GM21825 (cell line): ENCODE data around the gene C4BPA.

Experiments
- ATAC-seq: cut with Tn5 transposase; IDR thresholded peaks from one replicate; pipeline ENCODE4 v1.9.1; 2021; ENCODE audit warnings: mild to moderate bottlenecking, moderate library complexity; ENCODE audit not compliant: unreplicated experiment

The C4BPA gene

DNA sequence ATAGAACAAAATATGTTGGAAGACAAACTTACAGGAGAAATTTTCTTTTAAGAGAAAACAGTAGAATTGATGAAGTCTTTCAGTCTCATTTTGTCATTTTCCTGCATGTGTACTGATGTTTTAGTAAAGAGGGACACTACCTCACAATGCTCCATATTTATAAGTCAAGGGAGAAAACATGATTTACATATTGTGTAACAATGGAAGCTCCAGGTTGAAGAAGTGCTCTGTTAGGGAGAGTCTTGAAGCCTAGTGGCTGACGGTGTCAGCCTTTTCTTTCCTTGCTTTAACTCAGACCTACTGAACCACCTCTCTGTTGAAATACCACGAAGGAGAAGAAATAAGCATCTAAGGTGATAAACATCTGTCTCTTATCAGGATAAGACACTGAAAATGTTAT is 75.0 kb downstream of the C4BPA start:
- no peak for ATAC-seq

DNA sequence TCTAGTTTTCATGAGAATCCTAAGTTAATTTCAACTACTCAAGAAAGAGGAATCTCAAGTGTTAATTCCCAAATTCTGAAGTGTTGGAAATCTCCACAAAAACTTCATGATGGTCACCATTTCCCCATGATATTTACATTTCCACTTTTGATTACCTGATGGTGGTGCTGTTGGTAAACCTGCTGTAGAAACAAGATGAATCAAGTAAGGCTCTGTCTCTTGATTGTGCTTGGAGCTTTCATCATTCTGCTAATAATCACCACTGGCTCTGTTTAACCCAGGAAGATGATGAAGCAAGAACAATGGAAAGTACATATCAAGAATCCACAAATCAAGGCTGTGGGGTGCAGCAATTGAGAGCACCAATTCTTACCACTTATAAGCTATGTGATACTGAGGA is 77.8 kb downstream of the C4BPA start:
- no peak for ATAC-seq

DNA sequence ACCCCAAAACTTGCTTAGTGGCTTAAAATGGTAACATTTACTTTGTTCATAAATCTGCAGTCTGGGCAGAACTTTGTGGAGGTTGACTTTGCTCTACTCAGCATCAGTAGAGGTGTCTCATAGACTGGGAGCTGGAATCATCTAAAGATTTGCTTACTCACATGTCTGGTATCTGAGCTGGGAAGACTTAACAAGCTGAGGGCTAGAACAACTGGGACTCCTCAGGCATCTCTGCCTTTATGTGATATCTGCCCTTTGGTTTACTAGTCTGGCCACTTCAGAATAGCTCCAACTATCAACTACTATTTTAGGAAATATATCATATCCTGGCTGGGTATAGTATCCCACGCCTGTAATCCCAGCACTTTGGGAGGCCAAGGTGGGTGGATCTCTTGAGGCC is 82.5 kb downstream of the C4BPA start:
- ATAC-seq = no peak

DNA sequence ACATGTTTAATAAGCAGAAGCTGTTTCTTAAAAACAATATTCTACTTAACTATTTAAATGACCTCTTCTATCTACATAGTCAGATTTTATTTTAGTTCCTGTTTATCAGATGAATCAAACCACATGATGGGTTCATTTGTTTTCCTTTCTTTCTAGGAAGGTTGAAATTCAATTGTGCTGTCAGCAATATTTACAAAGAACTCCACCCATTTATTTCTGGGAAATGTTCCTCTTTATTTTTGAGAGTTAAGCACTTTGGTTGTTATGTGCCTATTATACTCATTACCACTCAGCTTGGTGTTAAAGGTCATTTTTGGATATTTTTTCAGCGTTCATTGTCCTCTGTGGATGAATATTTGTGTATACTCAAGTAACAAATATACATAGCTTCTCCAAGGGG is 84.9 kb downstream of the C4BPA start:
- ATAC-seq = no peak

DNA sequence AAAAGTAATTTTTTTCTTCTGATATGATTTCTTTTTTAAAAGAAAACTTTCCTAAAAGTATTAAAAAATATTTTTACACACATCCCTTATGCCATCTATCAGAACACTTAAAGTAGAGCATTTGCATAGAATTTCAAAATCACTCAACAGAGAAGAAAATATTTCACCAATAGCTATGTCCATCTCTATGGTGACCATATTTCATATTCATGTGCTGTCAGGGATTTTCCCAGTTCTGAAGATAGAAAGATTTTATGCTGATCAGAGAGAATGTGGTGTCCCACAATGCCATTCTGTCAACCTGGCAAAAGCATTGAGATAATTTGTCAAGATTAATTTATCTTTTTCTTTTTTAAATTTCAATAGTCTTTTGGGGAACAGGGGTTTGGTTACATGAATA is 87.0 kb downstream of the C4BPA start:
- ATAC-seq = no peak

DNA sequence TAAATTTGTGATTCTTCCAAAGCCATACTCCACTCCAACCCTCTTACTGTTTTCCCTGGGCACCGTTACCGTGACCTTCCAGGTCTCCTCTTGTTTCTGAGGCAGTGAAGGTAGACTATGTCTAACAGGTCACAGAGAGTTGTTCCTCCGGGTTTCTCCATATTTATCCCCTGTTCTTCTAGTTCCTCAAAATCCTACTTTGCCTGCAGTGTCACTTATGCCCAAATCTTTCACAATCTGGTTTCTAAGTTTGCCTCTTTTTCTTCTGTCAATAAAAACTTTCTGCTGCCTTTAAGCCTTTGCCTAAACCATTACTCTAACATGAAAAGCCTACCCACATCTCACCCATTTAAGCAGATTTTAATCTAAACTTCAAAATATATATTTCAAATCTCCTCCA is 87.7 kb downstream of the C4BPA start:
- no peak for ATAC-seq

DNA sequence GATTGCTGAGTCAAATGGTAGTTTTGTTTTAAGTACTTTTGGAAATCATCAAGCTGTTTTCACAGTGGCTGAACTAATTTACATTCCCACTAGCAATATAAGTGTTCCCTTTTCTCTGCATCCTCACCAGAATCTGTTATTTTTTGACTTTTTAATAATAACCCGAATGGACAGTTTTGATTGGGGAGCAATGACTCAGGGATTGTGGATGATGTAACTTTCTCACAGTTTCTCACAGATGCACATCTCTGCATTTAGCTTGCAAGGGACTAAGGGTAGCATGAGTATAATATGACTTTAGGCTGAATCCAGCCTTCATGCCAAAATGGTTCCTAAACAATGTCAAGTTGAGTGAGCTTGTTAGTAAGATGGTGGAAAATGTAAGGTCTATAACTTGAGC is 90.2 kb downstream of the C4BPA start:
- no peak for ATAC-seq
